HS-27A (cell line): ENCODE data around the gene BPIFB1.

Experiments
- DNase-seq: peaks from one replicate; pipeline ENCODE4 v3.0.0-alpha.2; 2012; ENCODE audit warnings: low read depth, missing footprints

Gene BPIFB1, protein sequence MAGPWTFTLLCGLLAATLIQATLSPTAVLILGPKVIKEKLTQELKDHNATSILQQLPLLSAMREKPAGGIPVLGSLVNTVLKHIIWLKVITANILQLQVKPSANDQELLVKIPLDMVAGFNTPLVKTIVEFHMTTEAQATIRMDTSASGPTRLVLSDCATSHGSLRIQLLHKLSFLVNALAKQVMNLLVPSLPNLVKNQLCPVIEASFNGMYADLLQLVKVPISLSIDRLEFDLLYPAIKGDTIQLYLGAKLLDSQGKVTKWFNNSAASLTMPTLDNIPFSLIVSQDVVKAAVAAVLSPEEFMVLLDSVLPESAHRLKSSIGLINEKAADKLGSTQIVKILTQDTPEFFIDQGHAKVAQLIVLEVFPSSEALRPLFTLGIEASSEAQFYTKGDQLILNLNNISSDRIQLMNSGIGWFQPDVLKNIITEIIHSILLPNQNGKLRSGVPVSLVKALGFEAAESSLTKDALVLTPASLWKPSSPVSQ

DNA sequence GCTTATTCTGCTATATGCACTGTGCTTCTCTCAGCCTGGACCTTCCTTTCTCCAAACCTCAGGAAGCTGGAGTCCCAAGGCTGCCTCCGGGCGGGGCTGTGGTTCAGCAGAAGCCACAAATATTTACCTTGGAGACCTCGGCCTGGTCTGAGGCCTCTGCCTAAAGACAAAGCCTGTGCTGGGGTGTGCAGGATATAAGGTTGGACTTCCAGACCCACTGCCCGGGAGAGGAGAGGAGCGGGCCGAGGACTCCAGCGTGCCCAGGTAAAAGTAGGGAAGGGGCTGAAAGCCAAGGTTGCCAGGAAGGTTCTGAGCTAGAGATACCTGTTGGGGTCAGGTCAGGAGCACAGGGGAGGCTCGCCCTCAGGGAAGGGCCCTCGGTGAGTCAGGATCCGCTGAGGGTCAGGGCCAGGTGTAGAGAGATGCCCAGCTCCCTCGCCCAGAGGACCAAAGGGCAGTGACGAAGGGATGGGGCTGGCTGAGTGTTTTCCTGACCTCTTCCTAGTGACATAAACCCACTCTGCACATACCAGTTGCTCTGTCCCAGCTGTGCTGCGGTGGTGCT is at the start of gene BPIFB1:
Gene BPIFB1, plus strand, starts transcription at position 224 of the 565 bp plus-strand sequence. CDS start 2,860 bp downstream, outside the sequence.
- no peak for DNase-seq

DNA sequence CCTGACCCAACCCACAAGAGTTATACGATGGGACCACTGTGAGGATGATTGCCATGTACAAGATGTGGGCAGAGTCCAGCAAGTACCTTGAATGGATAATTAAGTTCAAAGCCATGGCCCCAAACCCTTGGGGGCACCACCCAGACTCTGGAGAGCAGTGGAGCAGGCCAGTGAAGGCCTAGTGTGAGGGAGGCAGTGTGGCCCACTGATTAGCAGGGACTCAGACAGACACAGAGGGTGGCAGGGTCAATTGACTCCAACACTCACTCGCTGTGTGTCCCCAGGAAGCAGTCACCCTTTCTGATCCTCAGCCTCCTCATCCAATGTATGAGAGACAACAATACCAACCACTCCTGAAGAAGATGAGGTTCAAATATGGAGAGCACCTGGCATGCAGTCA is 49.0 kb upstream of the BPIFB1 start:
- DNase-seq, result no peak

DNA sequence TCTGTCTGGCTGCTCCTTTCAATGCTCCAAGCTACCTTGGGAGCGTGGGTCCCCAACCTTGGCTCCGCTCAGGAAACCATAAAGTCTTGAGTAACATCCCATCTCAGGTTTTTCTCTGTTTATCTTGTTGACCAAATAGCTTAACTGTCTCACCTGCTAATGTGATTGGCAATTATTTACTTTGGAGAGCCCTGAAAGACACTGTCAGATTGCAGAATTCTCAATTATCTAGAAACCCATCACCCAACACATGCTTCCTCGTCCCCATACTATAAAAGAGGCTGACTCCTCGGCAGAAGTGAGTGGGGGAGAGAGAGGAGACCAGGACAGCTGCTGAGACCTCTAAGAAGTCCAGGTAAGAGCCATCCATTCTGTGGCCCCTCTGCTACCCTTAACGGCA is 47.3 kb upstream of the BPIFB1 start, which contains the start of gene BPIFA1:
Gene BPIFA1, plus strand, starts transcription at position 301 of the 400 bp plus-strand sequence. CDS start 1,716 bp downstream, outside the sequence.
- DNase-seq, result no peak

DNA sequence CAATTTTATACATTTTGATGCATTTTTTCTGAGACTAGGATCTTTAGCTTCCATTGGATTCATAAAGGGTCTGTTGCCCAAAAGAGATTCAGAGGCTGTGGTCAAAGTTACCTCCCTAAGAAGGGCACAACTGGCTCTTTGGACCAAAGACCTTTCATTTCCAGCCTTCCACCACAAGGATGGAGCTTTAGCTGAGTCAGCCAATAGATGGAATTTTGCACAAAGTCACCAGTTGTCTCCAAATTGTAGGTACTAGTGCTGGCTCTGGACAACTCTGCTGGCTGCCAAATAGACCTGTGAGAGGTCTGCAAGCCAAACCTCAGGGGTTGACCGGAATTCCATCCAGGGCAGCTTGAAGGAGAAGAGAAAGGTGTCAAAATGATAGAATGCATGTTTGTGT is 46.7 kb upstream of the BPIFB1 start:
- DNase-seq, result no peak

DNA sequence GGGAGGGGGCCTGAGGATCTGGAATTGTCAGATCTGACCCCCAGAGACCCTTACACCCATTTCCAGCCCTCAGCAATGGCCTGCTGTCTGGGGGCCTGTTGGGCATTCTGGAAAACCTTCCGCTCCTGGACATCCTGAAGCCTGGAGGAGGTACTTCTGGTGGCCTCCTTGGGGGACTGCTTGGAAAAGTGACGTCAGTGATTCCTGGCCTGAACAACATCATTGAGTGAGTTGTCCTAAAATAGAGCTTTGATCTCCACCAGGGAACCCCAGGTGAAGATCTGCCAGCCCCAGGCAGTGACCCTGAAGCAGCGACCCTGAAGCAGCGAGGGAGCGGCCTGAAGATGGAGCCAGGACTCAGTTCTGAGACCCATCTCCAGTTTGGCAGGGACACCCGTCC is 45.0 kb upstream of the BPIFB1 start:
- DNase-seq, result no peak

DNA sequence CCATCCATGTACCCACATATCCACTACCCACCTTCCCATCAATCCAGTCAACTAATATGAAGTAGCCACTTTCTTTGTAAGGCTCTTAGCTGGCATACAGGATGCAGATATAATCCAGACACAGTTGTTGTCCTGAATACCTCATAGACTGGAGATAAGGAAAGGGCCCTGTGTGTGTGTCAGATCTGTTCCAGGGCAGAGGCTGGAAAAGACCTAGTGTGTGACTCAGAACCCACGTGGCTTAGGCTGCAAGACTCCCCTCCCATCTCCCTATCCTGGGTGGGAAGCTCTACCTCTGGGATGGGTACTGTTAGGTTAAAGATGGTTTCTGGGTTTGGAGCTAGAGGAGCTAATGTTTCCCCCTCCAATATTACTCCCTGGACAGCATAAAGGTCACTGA is 43.6 kb upstream of the BPIFB1 start:
- DNase-seq, result no peak

DNA sequence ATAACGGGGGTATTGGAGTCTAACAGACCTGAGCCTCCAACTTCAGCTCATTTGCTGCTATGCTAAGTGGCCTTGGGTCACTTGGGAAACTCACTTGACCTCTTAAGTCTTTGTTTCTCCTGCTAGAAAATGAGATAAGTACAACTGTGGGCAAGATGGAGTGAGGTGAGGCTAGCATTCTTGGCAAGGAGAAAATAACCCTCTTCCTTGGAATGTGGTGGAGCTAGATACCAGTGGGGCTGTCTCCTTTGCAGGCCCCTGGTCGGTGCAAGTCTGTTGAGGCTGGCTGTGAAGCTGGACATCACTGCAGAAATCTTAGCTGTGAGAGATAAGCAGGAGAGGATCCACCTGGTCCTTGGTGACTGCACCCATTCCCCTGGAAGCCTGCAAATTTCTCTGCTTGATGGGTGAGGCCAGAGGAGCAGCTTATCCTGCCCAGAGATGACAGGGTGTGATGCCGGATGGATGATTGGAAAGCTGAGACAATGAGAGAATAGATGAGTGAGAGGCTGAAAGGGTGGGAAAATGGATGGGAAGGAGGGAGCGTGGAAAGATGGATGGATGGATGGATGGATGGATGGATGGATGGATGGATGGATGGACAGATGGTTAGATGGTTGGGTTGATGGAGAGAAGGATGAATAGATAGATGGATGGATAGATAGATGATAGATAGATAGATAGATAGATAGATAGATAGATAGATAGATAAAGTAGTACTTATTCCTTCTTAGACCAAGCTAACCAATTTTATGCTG is 42.9 kb upstream of the BPIFB1 start:
- DNase-seq, result no peak

DNA sequence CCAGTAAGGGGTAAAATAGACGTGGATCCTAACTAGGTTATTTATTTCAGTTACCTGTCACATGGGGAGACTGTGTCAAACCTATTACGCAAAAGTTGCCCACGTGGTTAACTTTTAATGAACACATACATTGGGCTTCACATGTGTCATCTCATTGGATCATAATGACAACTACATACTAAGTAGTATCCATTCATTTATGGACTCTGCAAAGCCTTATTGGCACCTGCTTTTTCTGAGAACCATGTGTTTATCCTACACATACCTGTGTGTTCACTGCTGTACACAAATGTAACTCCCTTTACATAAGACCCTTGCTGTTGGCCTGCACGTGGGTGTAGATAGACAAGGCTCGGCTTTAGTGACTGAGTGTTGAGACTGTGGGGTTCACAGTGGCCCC is 42.1 kb upstream of the BPIFB1 start:
- DNase-seq, result no peak

DNA sequence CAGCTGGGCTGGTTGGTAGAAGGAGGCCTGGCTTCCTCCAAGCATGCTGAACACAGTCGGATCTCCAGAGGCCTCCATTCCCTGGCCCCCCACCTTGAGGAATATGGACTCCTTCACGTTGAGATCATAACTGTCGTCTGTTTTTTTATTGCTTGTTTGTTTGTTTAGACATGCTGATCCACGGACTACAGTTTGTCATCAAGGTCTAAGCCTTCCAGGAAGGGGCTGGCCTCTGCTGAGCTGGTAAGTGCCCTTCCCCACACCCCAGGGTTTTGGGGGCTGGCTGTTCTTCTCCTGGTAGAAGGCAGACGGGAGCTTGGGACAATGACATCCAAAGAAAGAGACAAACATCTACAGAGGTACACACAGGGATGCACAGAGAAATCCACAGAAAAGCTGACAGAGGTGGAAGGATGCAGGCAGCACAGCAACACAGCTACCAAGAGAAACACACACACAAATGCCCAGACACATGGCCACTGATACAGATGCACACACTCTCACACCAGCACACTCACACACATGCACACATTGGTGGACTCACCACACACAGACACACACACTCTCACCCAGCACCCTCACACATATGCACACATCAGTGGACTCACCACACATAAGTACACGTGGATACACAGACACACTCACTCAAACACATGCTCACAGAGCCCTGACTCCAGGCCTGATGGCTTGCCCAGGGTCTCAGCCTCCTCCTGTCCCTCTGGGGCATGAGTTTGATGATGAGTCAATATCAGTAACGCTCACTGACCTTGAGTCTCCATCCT is 40.5 kb upstream of the BPIFB1 start:
- no peak for DNase-seq

DNA sequence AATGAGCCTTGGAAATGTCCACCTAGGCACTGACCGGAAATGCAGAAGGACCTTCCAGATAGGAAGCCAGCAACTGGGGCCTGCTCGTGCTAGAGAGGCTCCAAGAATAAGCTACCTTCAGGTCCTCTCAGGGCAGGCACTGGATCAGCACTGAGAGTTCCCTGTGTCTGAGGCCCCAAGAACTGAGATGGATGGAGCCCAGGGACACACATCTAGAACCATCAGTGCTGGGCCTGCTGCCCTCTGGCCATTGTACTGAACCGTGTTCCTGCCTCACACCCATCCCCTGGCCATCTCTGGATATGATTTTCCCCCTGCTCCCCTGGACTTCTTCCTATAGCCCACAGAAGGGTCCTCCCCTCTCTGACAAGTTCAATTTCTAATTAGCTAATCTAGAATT is 36.9 kb upstream of the BPIFB1 start:
- DNase-seq, result no peak

DNA sequence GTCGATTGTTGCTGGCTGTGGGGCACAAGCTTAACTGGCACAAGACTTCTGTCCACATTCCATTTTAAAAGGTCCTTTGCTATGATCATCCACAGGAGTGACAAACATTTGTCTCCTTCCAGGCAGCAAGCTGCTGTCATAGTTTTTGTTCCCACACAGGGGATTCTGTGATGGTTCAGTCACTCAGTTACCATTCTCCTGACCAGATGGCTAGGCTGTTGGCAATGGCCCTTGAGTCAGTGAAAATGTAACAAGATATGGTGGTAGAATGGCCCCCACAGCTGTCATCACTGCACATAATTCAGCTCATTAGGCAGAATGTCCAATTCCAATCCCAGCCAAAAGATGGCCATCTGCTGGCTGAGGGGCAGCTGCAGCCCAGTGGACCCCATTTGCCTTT is 33.6 kb upstream of the BPIFB1 start:
- DNase-seq, result no peak

DNA sequence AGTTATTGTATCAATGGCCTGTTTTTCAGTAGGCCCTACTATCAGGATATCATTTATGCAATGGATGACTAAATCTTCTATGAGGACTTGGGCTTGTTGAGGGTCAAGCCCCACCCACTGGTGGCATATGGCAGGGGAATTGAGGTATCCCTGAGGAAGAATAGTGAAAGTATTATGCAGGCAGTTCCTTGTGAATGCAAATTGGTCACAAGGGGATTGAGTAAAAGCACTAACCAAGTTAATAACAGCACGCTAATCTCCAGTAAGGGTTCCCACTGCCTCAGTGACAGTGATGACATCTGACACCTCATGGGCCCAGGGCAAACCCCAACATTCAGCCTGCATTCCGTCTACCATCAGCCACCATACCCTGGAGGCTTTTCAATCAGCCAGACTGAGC is 32.3 kb upstream of the BPIFB1 start:
- no peak for DNase-seq

DNA sequence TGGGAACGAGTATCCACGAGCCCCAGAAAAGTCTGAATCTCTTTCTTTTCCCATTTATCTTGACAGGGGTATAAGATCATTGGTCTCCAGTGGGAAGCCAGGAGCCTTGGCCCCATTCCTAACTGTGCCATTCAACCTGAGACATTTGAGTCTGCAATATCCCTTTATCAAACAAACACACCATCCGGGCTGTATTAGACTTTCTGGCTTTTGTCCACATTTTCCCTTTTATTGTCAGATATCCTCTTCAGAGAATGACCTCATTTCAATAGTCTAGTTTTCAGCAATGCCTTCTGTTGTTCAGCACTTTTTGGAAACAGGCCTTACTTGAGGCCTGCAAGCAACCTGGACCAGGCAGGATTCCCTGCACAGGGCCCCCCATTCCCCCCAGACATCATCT is 31.5 kb upstream of the BPIFB1 start:
- no peak for DNase-seq

DNA sequence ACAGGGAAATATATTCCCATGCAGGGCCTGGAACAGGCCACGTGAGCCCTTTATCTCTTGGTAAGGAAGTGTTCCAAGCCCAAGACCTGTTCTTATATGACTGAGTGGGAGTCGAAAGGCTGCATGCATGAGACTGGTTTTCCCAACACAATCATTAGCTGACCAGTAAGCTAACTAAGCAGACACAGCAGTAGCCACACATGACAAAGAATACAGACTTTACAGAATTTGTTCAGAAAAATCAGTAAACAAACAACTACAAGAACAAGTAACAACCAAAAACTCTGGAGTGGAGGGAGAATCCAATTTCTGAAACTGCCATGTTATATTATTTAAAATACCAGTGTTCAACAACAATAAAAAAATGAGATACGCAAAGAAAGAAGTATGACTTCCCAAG is 30.6 kb upstream of the BPIFB1 start:
- no peak for DNase-seq

DNA sequence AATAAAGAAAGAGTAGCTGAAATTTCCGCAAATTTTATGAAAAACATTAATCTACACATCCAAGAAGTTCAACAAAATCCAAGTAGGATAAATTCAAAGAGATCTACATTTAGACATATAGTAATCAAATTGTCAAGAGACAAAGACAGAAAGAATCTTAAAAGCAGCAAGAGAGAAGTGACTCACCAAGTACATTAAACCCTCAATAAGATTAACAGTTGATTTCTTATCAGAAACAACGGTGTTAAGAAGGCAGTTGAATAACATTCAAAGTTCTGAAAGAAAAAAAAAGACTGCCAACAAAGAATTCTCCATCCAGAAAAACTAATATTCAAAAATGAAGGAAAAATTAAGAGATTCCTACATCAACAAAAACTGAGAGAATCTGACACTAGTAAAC is 28.0 kb upstream of the BPIFB1 start:
- no peak for DNase-seq

DNA sequence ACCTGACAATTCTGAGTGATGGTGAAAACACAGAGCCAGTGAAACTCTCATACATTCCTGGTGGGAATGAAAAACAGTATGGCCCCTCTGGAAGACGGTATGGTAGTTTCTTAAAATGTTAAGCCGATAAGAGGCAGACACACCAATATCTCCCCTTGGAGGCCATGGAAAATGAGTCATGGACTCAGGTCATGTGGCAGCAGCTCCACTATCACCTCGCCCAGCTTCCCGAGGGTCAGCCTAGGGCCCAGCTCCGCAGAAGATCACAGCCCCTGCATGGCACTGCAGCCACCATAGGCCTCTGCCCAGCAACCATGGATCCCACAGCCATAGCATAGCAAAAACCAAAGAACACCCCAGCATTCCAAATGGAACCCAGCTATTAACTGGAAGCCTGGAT is 25.8 kb upstream of the BPIFB1 start:
- DNase-seq, result no peak

DNA sequence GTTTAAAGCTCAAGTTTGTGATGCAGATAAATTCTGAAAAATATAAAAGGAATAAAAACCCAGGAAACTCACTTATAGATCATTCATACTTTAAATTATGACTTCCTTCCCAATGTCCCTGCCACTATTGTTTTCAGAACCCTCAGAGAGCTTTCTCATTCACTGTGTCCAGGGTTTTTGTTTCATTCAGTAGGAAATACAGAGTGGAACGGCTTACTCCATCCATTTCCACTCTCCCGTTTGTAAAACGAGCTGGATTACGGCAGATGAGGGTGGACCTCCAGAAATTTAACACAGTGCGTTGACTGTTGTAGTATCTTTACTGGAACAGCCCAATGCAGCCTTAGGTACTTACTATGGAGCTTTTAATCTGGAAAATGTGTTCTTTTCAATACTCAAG is 23.6 kb upstream of the BPIFB1 start:
- DNase-seq, result no peak

DNA sequence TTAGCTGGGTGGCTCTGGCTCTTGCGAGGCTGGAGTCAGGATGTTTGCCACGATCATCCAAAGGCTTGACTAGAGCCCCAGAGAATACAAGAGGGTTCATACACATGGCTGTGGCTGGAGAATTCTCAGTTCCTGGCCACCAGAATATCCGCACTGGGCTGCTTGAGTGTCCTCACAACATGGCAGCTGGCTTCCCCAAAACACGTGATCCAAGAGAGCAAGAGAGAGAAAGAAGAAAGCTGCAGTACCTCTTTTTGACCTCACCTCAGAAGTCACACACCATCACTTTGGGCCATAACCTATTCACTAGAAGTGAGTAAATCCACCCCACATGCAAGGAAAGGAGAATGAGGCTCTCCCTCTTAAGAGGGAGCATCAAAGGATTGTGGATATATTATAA is 21.5 kb upstream of the BPIFB1 start:
- DNase-seq, result no peak

DNA sequence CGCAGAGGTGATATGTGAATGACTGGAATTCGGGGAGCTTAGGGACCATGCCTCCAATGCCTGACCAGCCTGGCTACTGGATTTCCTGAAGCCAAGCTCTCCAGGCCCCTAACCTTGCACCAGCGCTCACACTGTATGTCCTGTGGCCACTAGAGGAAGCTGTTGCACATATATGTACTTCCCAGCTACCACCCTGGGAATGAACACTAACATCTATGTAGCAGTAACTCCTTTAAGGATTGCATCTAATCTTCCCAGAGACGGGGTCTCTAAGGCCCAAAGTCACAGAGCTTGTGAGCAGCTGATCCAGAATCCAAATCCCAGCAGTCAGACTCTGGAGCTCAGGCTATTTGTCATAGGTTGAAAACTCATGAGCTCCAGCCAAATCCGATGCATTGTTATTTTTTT is 20.4 kb upstream of the BPIFB1 start:
- DNase-seq, result no peak

DNA sequence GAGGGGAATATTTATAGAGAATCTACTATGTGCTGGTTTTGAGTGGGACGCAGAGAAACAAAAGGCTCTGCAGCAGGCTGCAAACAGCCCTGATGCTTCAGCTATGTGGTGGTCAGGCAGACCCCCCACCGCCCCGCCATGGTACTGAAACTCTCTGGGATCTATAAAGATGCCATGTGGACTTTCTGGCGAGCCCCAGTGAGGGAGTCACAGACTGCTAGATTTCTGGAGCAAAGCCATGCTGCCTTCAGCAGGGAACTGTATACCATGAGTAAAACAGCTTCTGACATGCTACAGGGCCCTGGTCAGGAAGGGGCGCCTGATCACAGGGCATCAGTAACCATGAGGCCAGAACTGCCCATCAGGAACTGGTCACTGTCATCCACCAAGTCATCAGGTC is 19.2 kb upstream of the BPIFB1 start:
- DNase-seq, result no peak

DNA sequence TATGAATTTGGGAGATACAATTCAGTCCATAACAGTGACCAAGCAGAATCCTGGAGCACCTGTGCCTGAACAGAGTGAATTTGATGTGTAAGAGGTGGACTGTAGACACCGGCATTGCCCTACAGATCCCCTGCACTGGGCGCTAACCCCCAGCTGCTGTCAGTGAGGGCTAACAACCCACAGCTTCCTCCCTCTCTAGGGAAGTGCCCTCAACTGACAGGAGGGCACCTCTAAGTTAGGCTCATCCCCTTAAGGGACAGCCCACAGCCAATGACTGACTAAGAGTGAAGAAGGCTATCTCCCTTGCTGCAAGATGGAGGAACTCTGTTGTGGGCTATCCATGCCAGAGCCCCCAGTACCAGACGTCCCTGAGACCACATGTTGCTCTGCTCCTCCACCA is 15.3 kb upstream of the BPIFB1 start:
- no peak for DNase-seq
